ENCODE data around the gene ZNF277. TPM values are rescaled to one million over a fixed set of nuclear protein-coding genes. Genes with fewer than 3 reads are reported as not detected.

Gene ZNF277
- total RNA-seq, 1 experiment from 2014 or later: 13.1 TPM

DNA sequence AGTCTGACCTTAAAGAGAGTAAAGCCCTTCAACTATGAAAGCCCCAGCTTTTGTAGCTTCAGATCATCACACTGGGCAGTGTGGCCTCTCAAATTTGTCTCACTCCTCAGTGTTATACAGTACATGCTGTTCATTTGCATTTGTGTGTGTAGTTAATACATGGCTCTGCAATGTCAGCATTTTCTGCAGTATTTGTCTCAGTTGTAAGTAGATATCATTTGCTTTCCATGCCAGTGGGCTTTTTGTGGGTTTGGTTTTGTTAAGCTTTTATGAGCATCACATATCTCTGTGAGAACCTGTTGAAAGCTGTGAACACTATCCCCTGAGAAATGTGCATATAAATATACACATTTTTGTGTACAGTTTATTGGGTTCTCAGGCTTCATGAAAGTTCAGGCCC, 57.0 kb downstream of the ZNF277 start:
- H3K4me1 Mint-ChIP-seq: peaks cover 25 to 44% of the 10 kb centered on the region in 2 experiments
- Histone ChIP-seq H2AFZ (ENCODE audit: low read length) (no peak overlapping the region), H3K9me3 (ENCODE audit: control insufficient read depth, low read depth, low read length) (no peaks in the 10 kb centered on the region), H3K56ac (ENCODE audit: insufficient read length, low read depth, low read length) (no peak overlapping the region), H4K8ac (replicated peaks; ENCODE audit: insufficient read length, low read depth, low read length) (no peak overlapping the region), H2BK12ac (ENCODE audit: insufficient read length, low read depth, low read length) (no peak overlapping the region), H4K20me1 (ENCODE audit: control insufficient read depth, insufficient read depth, insufficient read length) (no peaks in the 10 kb centered on the region), H2BK5ac (ENCODE audit: insufficient read length, low read length) (no peak overlapping the region), H3K23me2 (ENCODE audit: insufficient read length, low read depth, low read length, poor library complexity, severe bottlenecking) (no peaks in the 10 kb centered on the region), H3K23ac (ENCODE audit: insufficient read length, low read depth, low read length) (no peak overlapping the region), H3K9ac (ENCODE audit: extremely low read depth, insufficient read length, low read length) (no peak overlapping the region), H3K27ac (ENCODE audit: insufficient read length, low read depth, low read length) (no peak overlapping the region), H2BK15ac (ENCODE audit: low read depth, low read length) (no peak overlapping the region), H3K14ac (ENCODE audit: insufficient read depth, low read length) (no peak overlapping the region), H3K4me2 (ENCODE audit: insufficient read depth, insufficient read length, low read length) (no peak overlapping the region), H3T11ph (ENCODE audit: low read length) (no peak overlapping the region), H2BK120ac (ENCODE audit: low read depth, low read length, poor library complexity, severe bottlenecking) (no peak overlapping the region), H3K27me3 (ENCODE audit: insufficient read depth, low read length) (no peaks in the 10 kb centered on the region), H3K79me2 (ENCODE audit: insufficient read depth, low read length) (no peaks in the 10 kb centered on the region), H3K4me1 (ENCODE audit: insufficient read depth, low read length) (peaks cover 3% of the 10 kb centered on the region; the same call in 1 of the 2 replicates), H3K79me1 (ENCODE audit: insufficient read depth, low read depth, low read length, poor library complexity, severe bottlenecking) (no peaks in the 10 kb centered on the region), H2AK5ac (ENCODE audit: insufficient read length, low read length) (no peak overlapping the region), H3K4ac (ENCODE audit: low read depth, low read length) (no peak overlapping the region), H4K91ac (ENCODE audit: insufficient read length, low read depth, low read length) (no peak overlapping the region), H3K18ac (ENCODE audit: insufficient read length, low read depth, low read length) (no peak overlapping the region), H4K5ac (ENCODE audit: insufficient read length, low read depth, low read length) (no peak overlapping the region), H2BK20ac (ENCODE audit: low read depth, low read length, poor library complexity, severe bottlenecking) (no peak overlapping the region)
- no peaks in the 10 kb centered on the region for H3K36me3 Mint-ChIP-seq (ENCODE audit: insufficient read depth in 1 of 3, low read depth in 3 of 3)
- DNase-seq: no peak
- H3K4me3 Mint-ChIP-seq: no peak overlapping the region
- no peaks in the 10 kb centered on the region for H3K9me3 Mint-ChIP-seq
- no peak overlapping the region for H3K27ac Mint-ChIP-seq
- no peaks in the 10 kb centered on the region for H3K27me3 Mint-ChIP-seq (ENCODE audit: low read depth)
- TF ChIP-seq, protein P1, sequence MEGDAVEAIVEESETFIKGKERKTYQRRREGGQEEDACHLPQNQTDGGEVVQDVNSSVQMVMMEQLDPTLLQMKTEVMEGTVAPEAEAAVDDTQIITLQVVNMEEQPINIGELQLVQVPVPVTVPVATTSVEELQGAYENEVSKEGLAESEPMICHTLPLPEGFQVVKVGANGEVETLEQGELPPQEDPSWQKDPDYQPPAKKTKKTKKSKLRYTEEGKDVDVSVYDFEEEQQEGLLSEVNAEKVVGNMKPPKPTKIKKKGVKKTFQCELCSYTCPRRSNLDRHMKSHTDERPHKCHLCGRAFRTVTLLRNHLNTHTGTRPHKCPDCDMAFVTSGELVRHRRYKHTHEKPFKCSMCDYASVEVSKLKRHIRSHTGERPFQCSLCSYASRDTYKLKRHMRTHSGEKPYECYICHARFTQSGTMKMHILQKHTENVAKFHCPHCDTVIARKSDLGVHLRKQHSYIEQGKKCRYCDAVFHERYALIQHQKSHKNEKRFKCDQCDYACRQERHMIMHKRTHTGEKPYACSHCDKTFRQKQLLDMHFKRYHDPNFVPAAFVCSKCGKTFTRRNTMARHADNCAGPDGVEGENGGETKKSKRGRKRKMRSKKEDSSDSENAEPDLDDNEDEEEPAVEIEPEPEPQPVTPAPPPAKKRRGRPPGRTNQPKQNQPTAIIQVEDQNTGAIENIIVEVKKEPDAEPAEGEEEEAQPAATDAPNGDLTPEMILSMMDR (conservative IDR thresholded peaks at IDR 0.05): no peak

Data from H9 (cell line).